ENCODE data around the gene CPT1B. TPM values are rescaled to one million over a fixed set of nuclear protein-coding genes. Genes with fewer than 3 reads are reported as not detected.
"Not testable (repeated sequence)": the region's sequence is repeated elsewhere in the genome, so short reads cannot be mapped to it uniquely, and the experiment has no call there.

Gene CPT1B
- total RNA-seq, 1 experiment from 2014 or later, result 13.1 TPM

DNA sequence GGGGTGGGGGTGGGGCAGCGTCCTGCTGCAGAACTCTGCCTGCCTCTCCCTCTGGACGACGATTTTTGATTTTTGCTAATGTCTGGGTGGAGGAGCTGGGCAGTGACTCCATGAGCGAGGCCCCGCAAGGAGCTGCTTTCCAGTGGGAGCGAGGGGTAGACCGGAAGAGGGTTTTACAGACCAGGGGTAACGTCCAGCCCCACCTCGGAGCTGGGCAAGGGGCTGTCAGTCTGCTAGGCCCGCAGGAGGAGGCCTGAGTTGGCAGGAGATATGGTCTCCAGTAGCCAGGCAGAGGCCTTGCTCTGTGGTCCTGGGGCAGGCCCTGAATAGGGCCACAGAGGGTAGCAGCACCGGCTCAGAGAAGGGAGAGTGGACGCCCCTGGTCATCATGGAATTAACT lies 31.4 kb upstream of the CPT1B start:
- DNase-seq (no peak), ATAC-seq (no peak)
- intact Hi-C loops (cut with micrococcal nuclease), result no loop called here
- Histone ChIP-seq H3F3A (ENCODE audit: low read length, unreplicated experiment) (no peaks in the 10 kb centered on the region), H3K4me3 (ENCODE audit: low read length) (no peak overlapping the region), H3K4me1 (ENCODE audit: insufficient read depth, low read length) (no peaks in the 10 kb centered on the region), H3K79me2 (ENCODE audit: low read length) (no peaks in the 10 kb centered on the region), H3K36me3 (ENCODE audit: low read depth, low read length) (no peaks in the 10 kb centered on the region), H3K4me2 (ENCODE audit: low read length) (no peak overlapping the region), H3K27ac (ENCODE audit: low read length) (no peak overlapping the region), H4K20me1 (ENCODE audit: low read length) (no peaks in the 10 kb centered on the region), H2AFZ (ENCODE audit: low read length) (no peak overlapping the region), H3K9ac (ENCODE audit: low read length) (no peak overlapping the region), H3K9me3 (ENCODE audit: low read length) (no peaks in the 10 kb centered on the region), H3K9me2 (replicated peaks; ENCODE audit: low read length) (no peaks in the 10 kb centered on the region), H3K27me3 (ENCODE audit: low read length) (no peaks in the 10 kb centered on the region)
- no peak for TF ChIP-seq EZH2 (IDR thresholded peaks at IDR 0.05; ENCODE audit: low read length, unreplicated experiment)
- no peak for TF ChIP-seq EZH2phosphoT487 (IDR thresholded peaks at IDR 0.05; ENCODE audit: borderline replicate concordance, low read length)
- TF ChIP-seq, protein P1, sequence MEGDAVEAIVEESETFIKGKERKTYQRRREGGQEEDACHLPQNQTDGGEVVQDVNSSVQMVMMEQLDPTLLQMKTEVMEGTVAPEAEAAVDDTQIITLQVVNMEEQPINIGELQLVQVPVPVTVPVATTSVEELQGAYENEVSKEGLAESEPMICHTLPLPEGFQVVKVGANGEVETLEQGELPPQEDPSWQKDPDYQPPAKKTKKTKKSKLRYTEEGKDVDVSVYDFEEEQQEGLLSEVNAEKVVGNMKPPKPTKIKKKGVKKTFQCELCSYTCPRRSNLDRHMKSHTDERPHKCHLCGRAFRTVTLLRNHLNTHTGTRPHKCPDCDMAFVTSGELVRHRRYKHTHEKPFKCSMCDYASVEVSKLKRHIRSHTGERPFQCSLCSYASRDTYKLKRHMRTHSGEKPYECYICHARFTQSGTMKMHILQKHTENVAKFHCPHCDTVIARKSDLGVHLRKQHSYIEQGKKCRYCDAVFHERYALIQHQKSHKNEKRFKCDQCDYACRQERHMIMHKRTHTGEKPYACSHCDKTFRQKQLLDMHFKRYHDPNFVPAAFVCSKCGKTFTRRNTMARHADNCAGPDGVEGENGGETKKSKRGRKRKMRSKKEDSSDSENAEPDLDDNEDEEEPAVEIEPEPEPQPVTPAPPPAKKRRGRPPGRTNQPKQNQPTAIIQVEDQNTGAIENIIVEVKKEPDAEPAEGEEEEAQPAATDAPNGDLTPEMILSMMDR (conservative IDR thresholded peaks at IDR 0.05; ENCODE audit: low read depth, low read length), result no peak
- POLR2A ChIA-PET (ENCODE audit: unreplicated experiment), result no interaction called here
- CTCF ChIA-PET, result no interaction called here
- no TSS peak for BruUV-seq (replicated peaks)

DNA sequence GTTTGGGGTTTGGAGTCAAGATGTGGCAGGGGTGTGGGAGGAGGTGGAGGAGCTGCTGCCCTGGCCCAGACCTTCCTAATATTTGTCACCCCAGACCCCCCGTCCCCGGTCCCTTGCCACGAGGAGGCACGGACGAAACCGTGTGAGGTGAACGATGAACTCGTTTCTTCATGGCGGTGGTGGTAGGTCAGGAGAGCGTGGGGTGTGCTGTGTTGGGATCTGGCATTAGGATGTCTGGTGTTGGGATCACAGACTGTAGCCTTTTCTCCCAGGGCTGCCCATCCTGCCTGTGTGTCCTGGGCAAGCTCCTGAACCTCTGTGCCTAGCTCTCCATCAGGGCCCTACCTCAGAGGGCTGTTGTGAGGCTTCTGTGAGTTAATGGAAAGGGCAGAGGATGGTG lies 30.8 kb upstream of the CPT1B start:
- H3K36me3 ChIP-seq (ENCODE audit: low read depth, low read length), result no peaks in the 10 kb centered on the region
- intact Hi-C loops (cut with micrococcal nuclease), result no loop called here
- ChIA-PET CTCF (no interaction called here), POLR2A (ENCODE audit: unreplicated experiment) (no interaction called here)
- H3K9ac ChIP-seq (ENCODE audit: low read length), result no peak overlapping the region
- H3K27ac ChIP-seq (ENCODE audit: low read length), result no peak overlapping the region
- H3K9me3 ChIP-seq (ENCODE audit: low read length), result no peaks in the 10 kb centered on the region
- H3F3A ChIP-seq (ENCODE audit: low read length, unreplicated experiment), result no peaks in the 10 kb centered on the region
- no peak overlapping the region for H3K4me2 ChIP-seq (ENCODE audit: low read length)
- no peaks in the 10 kb centered on the region for H3K4me1 ChIP-seq (ENCODE audit: insufficient read depth, low read length)
- BruUV-seq (replicated peaks), result no TSS peak
- H2AFZ ChIP-seq (ENCODE audit: low read length), result no peak overlapping the region
- H3K79me2 ChIP-seq (ENCODE audit: low read length), result no peaks in the 10 kb centered on the region
- no peak overlapping the region for H3K4me3 ChIP-seq (ENCODE audit: low read length)
- TF ChIP-seq EZH2 (IDR thresholded peaks at IDR 0.05; ENCODE audit: low read length, unreplicated experiment), result no peak
- no peak for TF ChIP-seq EZH2phosphoT487 (IDR thresholded peaks at IDR 0.05; ENCODE audit: borderline replicate concordance, low read length)
- TF ChIP-seq, protein P1 (conservative IDR thresholded peaks at IDR 0.05; ENCODE audit: low read depth, low read length), result no peak
- no peaks in the 10 kb centered on the region for H3K27me3 ChIP-seq (ENCODE audit: low read length)
- no peaks in the 10 kb centered on the region for H4K20me1 ChIP-seq (ENCODE audit: low read length)
- no peak for ATAC-seq
- no peak for DNase-seq
- H3K9me2 ChIP-seq (replicated peaks; ENCODE audit: low read length), result no peaks in the 10 kb centered on the region

DNA sequence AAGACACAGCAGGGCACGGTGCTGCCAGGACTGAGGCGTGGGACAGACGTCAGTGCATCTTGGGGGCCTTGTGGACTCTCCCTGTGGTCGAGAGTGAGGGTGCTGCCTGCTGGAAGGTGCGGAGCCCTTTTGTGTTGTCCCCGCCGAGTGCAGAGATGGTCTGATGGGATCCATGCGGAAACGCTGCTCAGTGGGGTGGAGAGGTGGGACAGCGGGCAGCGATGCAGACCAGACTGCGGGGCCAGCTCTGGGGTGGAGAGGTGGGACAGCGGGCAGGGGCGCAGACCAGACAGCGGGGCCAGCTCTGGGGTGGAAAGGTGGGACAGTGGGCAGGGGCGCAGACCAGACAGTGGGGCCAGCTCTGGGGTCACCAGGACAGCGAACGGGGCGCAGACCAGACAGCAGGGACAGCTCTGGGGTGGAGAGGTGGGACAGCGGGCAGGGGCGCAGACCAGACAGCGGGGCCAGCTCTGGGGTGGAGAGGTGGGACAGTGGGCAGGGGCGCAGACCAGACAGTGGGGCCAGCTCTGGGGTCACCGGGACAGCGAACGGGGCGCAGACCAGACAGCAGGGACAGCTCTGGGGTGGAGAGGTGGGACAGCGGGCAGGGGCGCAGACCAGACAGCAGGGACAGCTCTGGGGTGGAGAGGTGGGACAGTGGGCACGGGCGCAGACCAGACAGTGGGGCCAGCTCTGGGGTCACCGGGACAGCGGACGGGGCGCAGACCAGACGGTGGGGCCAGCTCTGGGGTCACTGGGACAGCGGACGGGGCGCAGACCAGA lies 30.0 kb upstream of the CPT1B start:
- H3K27me3 ChIP-seq (ENCODE audit: low read length); ATAC-seq; DNase-seq; intact Hi-C loops (cut with micrococcal nuclease); H3K79me2 ChIP-seq (ENCODE audit: low read length); BruUV-seq (replicated peaks); H3K4me2 ChIP-seq (ENCODE audit: low read length); H2AFZ ChIP-seq (ENCODE audit: low read length); H3K9me2 ChIP-seq (replicated peaks; ENCODE audit: low read length); H3K4me1 ChIP-seq (ENCODE audit: insufficient read depth, low read length); CTCF ChIA-PET; H3K36me3 ChIP-seq (ENCODE audit: low read depth, low read length); H3K27ac ChIP-seq (ENCODE audit: low read length); H3K4me3 ChIP-seq (ENCODE audit: low read length); H4K20me1 ChIP-seq (ENCODE audit: low read length); POLR2A ChIA-PET (ENCODE audit: unreplicated experiment); H3F3A ChIP-seq (ENCODE audit: low read length, unreplicated experiment); H3K9ac ChIP-seq (ENCODE audit: low read length); H3K9me3 ChIP-seq (ENCODE audit: low read length): not testable (repeated sequence)

Measured in PC-3 (cell line).